K562 (cell line): ENCODE results near the gene GPR139. TPM values are rescaled to one million over a fixed set of nuclear protein-coding genes. Genes with fewer than 3 reads are reported as not detected.

Experiments
- ATAC-seq: fragments of 200-7000 bp; cut with Tn5 transposase; 3 replicates; pipeline ENCODE4 v1.9.1; 2020; ENCODE audit warnings: moderate library complexity
- BruUV-seq: library from RNA; stranded (reverse); fragments of 400-500 nt; replicated peaks from 2 replicates; lab custom pipeline; 2021; lab: Mats Ljungman, UMichigan
- CTCF ChIA-PET: fragments of 300-600 bp; formaldehyde crosslinking; extraction: SDS; loops from one replicate; lab custom pipeline; 2021; ENCODE audit warnings: low intra/inter-chr PET ratio; lab: Yijun Ruan, JAX
- POLR2A ChIA-PET: fragments of 300-600, 350-650 bp; sonication (Branson Sonifier 250); formaldehyde crosslinking; extraction: SDS; loops from one replicate; lab custom pipeline; 2021; ENCODE audit warnings: antibody characterized with exemption, inconsistent platforms; lab: Yijun Ruan, JAX
- DNase-seq, 4 experiments: peaks; one replicate each; pipeline versions ENCODE4 v3.0.0 to v3.0.0-alpha.2; 2011 to 2018; ENCODE audit warnings: low spot score in 3 of 4, mixed read lengths in 3 of 4; ENCODE audit errors: extremely low read depth in 1 of 4
- FAIRE-seq: peaks from 2 replicates; lab custom pipeline; 2011; peaks lifted over from hg19 to GRCh38; lab: Jason Lieb, UNC
- H2AFZ ChIP-seq: 2 replicates; pipeline ENCODE4 v1.6.0; 2011; ENCODE audit warnings: low read depth, low read length, control low read depth, inconsistent platforms
- H3K27ac ChIP-seq: fragments of 200-600 bp; 3 replicates; pipeline ENCODE4 v1.8.0; 2011; ENCODE audit warnings: low read depth, mild to moderate bottlenecking, control low read depth, inconsistent platforms, low read length, moderate library complexity, mixed read lengths; ENCODE audit errors: extremely low read depth
- H3K27me3 ChIP-seq, 2 experiments: fragments of 300-600 bp in 1 of 2; 2 replicates in 1 of 2; 3 replicates in 1 of 2; pipeline versions ENCODE4 v1.6.0 to v1.8.0; 2011; ENCODE audit warnings: inconsistent platforms in 2 of 2, low read length in 2 of 2, mild to moderate bottlenecking in 1 of 2, mixed read lengths in 1 of 2, moderate library complexity in 1 of 2; ENCODE audit not compliant: control insufficient read depth in 2 of 2, insufficient read depth in 2 of 2
- H3K36me3 ChIP-seq: fragments of 300-600 bp; 3 replicates; pipeline ENCODE4 v1.8.0; 2011; ENCODE audit warnings: mild to moderate bottlenecking, low read length, inconsistent platforms; ENCODE audit not compliant: control insufficient read depth, insufficient read depth
- H3K4me1 ChIP-seq, 2 experiments: fragments of 200-600 bp in 1 of 2; replicated peaks in 1 of 2; 2 replicates in 1 of 2; 3 replicates in 1 of 2; pipeline versions ENCODE4 v1.5.1 to v1.8.0; 2011; ENCODE audit warnings: inconsistent platforms in 2 of 2, low read length in 2 of 2, mild to moderate bottlenecking in 1 of 2, mixed read lengths in 1 of 2, moderate library complexity in 1 of 2; ENCODE audit not compliant: control insufficient read depth in 2 of 2, insufficient read depth in 2 of 2
- H3K4me2 ChIP-seq: 2 replicates; pipeline ENCODE4 v1.6.1; 2011; ENCODE audit warnings: low read length, control low read depth, inconsistent platforms, mixed read lengths; ENCODE audit not compliant: insufficient read depth
- H3K4me3 ChIP-seq: fragments of 200-600 bp; sonication (generic), shearing (Covaris generic); 2 replicates; pipeline ENCODE4 v1.5.1; 2016; ENCODE audit warnings: control low read depth, inconsistent platforms
- H3K79me2 ChIP-seq: fragments of 200-600 bp; 3 replicates; pipeline ENCODE4 v1.8.0; 2011; ENCODE audit warnings: low read length, inconsistent platforms; ENCODE audit not compliant: control insufficient read depth, insufficient read depth
- H3K9ac ChIP-seq, 2 experiments: 2 replicates each; pipeline versions ENCODE4 v1.6.0 to v1.6.1; 2011; ENCODE audit warnings: low read depth in 2 of 2, low read length in 2 of 2, control low read depth in 1 of 2, inconsistent platforms in 1 of 2, mild to moderate bottlenecking in 1 of 2, mixed read lengths in 1 of 2; ENCODE audit not compliant: insufficient read depth in 1 of 2
- H3K9me1 ChIP-seq: one replicate; pipeline ENCODE4 v1.6.0; 2011; ENCODE audit warnings: inconsistent platforms, mild to moderate bottlenecking, low read length, moderate library complexity; ENCODE audit not compliant: control insufficient read depth, insufficient read depth
- H3K9me3 ChIP-seq: replicated peaks from 2 replicates; pipeline ENCODE4 v1.5.1; 2011; ENCODE audit warnings: low read depth, low read length, inconsistent platforms; ENCODE audit not compliant: control insufficient read depth, insufficient read depth
- H4K20me1 ChIP-seq: replicated peaks from 2 replicates; pipeline ENCODE4 v1.6.1; 2011; ENCODE audit warnings: low read length, inconsistent platforms, mixed read lengths; ENCODE audit not compliant: control insufficient read depth, insufficient read depth
- CEBPB ChIP-seq: fragments of 450-650 bp; IDR thresholded peaks from 2 replicates; pipeline ENCODE4 v1.6.1; 2016; ENCODE audit warnings: missing genetic modification characterization, missing compliant biosample characterization
- NCOA1 ChIP-seq: fragments of 450-650 bp; IDR thresholded peaks from 2 replicates; pipeline ENCODE4 v1.6.1; 2016; ENCODE audit warnings: low read depth
- RAD21 ChIP-seq, 2 experiments: fragments of 250-450 bp in 1 of 2; fragments of 450-650 bp in 1 of 2; sonication (Bioruptor Pico) in 1 of 2; formaldehyde crosslinking in 1 of 2; IDR thresholded peaks in 1 of 2; conservative IDR thresholded peaks in 1 of 2; 2 replicates each; pipeline versions ENCODE4 v1.4.0 to v1.8.0; 2020 to 2022; ENCODE audit warnings: mild to moderate bottlenecking in 2 of 2, moderate library complexity in 1 of 2
- RNF2 ChIP-seq: sonication (generic); IDR thresholded peaks from 2 replicates; pipeline ENCODE4 v1.6.1; 2016
- STAT5A ChIP-seq: IDR thresholded peaks from 2 replicates; pipeline ENCODE4 v1.6.1; 2012; ENCODE audit warnings: low read length, inconsistent platforms, borderline replicate concordance
- ZNF217 ChIP-seq: sonication (generic); formaldehyde crosslinking; IDR thresholded peaks from 2 replicates; pipeline ENCODE4 v1.8.0; 2022; ENCODE audit warnings: mild to moderate bottlenecking, missing genetic modification reagents
- ZNF263 ChIP-seq: sonication (generic); formaldehyde crosslinking; IDR thresholded peaks from 2 replicates; pipeline ENCODE4 v1.8.0; 2022; ENCODE audit warnings: mild to moderate bottlenecking, missing genetic modification reagents, borderline replicate concordance
- ZNF586 ChIP-seq: fragments of 450-650 bp; formaldehyde crosslinking; conservative IDR thresholded peaks from 2 replicates; pipeline ENCODE4 v1.4.0; 2020; ENCODE audit warnings: mild to moderate bottlenecking, moderate library complexity
- WGBS: fragments of 100-300 bp; shearing (Covaris generic); methylation state at CpG from one replicate; pipeline ENCODE4 v1.1.6; 2016; ENCODE audit warnings: low coverage, mixed read lengths; ENCODE audit not compliant: insufficient coverage; ENCODE audit errors: missing lambda C conversion rate; 5-methylcytosine and 5-hydroxymethylcytosine counted together
- in situ Hi-C: fragments of 300-500 bp; cut with MboI; formaldehyde crosslinking; loops from 4 replicates; pipeline ENCODE4 v1.15.0; 2018; ENCODE audit warnings: inconsistent platforms, mixed read lengths
- intact Hi-C: fragments of 100-400 bp; cut with micrococcal nuclease; formaldehyde crosslinking; loops from 2 replicates; pipeline ENCODE4 v1.14.2; 2022
- polyA plus RNA-seq, 8 experiments: library from polyadenylated mRNA; depleted of rRNA in 4 of 8; stranded (reverse) in 5 of 8; unstranded in 3 of 8; fragments of >200 nt; fragmentation: Nextera tagmentation in 2 of 8; fragmentation: Illumina TruSeq in 1 of 8; extraction: Ambion mirVana in 2 of 8; extraction: Trizol in 1 of 8; gene quantifications; 2 replicates each; pipeline versions ENCODE4 v1.2.1 to v1.2.3, GENCODE V29; 2011 to 2014; ENCODE audit warnings: inconsistent platforms in 1 of 8, missing spikeins in 1 of 8
- total RNA-seq, 7 experiments: library from RNA; depleted of rRNA in 6 of 7; stranded (reverse); fragments of >200 nt in 6 of 7; fragmentation: Illumina TruSeq in 2 of 7; extraction: Trizol in 2 of 7; gene quantifications; 2 replicates each; pipeline versions ENCODE4 v1.2.1 to v1.2.3, GENCODE V29; 2011 to 2021; ENCODE audit warnings: low replicate concordance in 1 of 7
- TF ChIP-seq, protein P1 (sequence below): sonication (generic); formaldehyde crosslinking; IDR thresholded peaks from 2 replicates; pipeline ENCODE4 v1.8.1; 2023; ENCODE audit warnings: missing genetic modification reagents, mild to moderate bottlenecking, borderline replicate concordance

The GPR139 gene
- total and polyA plus RNA-seq, 9 of the 15 experiments (the other 6 are each of a cell fraction or from before 2014, with no cell fraction given): not detected

DNA sequence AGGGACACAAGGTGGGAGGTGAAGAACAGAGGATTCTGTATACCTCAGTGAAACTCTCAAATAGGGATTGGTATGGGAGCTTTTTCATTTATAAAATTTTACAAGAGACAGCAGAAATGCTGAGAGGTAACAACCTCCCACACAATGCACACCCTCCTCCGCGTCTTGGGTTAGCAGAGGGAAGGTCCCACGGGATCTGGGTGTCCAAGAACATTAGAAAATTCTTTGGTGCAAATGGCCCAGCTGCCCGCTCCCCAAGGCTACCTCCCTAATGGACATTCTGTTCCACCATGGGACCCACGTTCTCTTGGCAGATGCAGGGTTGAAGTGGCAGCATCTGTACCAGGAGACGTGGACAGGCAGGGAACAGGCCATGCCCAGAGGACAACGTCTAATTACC, 22.5 kb downstream of the GPR139 start:
- peaks cover 0 to 19% of the 10 kb centered on the region in 2 experiments; a peak in 2 of 5 replicates for H3K27me3 ChIP-seq

More for the DNA sequence above, 22.5 kb downstream of the GPR139 start:
- ATAC-seq (no peak), DNase-seq (no peak), FAIRE-seq (no peak)
- Histone ChIP-seq H3K4me3 (no peak overlapping the region), H3K36me3 (no peaks in the 10 kb centered on the region), H2AFZ (no peak overlapping the region), H3K79me2 (no peaks in the 10 kb centered on the region), H3K27ac (no peak overlapping the region), H3K4me1 (no peaks in the 10 kb centered on the region; a peak in 1 of 5 replicates), H3K4me2 (no peak overlapping the region), H3K9me1 (no peaks in the 10 kb centered on the region), H3K9me3 (no peaks in the 10 kb centered on the region), H4K20me1 (no peaks in the 10 kb centered on the region; the same call in 1 of the 2 replicates)
- 0% methylated on average over 7 of the region's 7 CpGs for WGBS
- BruUV-seq: no TSS peak
- ChIA-PET CTCF (no interaction called here), POLR2A (no interaction called here)
- intact Hi-C loops: no loop called here
- TF ChIP-seq, protein P1, sequence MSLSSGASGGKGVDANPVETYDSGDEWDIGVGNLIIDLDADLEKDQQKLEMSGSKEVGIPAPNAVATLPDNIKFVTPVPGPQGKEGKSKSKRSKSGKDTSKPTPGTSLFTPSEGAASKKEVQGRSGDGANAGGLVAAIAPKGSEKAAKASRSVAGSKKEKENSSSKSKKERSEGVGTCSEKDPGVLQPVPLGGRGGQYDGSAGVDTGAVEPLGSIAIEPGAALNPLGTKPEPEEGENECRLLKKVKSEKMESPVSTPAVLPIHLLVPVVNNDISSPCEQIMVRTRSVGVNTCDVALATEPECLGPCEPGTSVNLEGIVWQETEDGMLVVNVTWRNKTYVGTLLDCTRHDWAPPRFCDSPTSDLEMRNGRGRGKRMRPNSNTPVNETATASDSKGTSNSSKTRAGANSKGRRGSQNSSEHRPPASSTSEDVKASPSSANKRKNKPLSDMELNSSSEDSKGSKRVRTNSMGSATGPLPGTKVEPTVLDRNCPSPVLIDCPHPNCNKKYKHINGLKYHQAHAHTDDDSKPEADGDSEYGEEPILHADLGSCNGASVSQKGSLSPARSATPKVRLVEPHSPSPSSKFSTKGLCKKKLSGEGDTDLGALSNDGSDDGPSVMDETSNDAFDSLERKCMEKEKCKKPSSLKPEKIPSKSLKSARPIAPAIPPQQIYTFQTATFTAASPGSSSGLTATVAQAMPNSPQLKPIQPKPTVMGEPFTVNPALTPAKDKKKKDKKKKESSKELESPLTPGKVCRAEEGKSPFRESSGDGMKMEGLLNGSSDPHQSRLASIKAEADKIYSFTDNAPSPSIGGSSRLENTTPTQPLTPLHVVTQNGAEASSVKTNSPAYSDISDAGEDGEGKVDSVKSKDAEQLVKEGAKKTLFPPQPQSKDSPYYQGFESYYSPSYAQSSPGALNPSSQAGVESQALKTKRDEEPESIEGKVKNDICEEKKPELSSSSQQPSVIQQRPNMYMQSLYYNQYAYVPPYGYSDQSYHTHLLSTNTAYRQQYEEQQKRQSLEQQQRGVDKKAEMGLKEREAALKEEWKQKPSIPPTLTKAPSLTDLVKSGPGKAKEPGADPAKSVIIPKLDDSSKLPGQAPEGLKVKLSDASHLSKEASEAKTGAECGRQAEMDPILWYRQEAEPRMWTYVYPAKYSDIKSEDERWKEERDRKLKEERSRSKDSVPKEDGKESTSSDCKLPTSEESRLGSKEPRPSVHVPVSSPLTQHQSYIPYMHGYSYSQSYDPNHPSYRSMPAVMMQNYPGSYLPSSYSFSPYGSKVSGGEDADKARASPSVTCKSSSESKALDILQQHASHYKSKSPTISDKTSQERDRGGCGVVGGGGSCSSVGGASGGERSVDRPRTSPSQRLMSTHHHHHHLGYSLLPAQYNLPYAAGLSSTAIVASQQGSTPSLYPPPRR (CRISPR knock-in tag): no peak
- no peak for TF ChIP-seq RAD21 (CRISPR knock-in tag; conservative IDR thresholded peaks at IDR 0.05 in 1 of 2, IDR thresholded peaks at IDR 0.05 in 1 of 2)
- TF ChIP-seq STAT5A: no peak
- TF ChIP-seq RNF2: no peak
- TF ChIP-seq ZNF217 (CRISPR knock-in tag): no peak
- no peak for TF ChIP-seq CEBPB (tag)
- TF ChIP-seq ZNF263 (CRISPR knock-in tag): no peak
- no peak for TF ChIP-seq NCOA1
- no peak for TF ChIP-seq ZNF586 (CRISPR knock-in tag)
- TF ChIP-seq, all 486 proteins: peak for 0
- no peak overlapping the region for H3K9ac ChIP-seq
- in situ Hi-C loops: no loop called here
